ENCODE measurements around the gene MIGA1. TPM values are rescaled to one million over a fixed set of nuclear protein-coding genes. Genes with fewer than 3 reads are reported as not detected.

Gene MIGA1
- total RNA-seq, 2 donors from 2014 or later = 9.7 to 11.5 TPM

GRCh38 chr1:77925518-77925917 lies 146.1 kb downstream of the MIGA1 start:
- ATAC-seq (no peak), DNase-seq (ENCODE audit: low spot score in 2 of 2) (no peak)
- Mint-ChIP-seq H3K36me3 (no peaks in the 10 kb centered on the region), H3K9me3 (no peaks in the 10 kb centered on the region), H3K27ac (no peak overlapping the region)

DNA sequence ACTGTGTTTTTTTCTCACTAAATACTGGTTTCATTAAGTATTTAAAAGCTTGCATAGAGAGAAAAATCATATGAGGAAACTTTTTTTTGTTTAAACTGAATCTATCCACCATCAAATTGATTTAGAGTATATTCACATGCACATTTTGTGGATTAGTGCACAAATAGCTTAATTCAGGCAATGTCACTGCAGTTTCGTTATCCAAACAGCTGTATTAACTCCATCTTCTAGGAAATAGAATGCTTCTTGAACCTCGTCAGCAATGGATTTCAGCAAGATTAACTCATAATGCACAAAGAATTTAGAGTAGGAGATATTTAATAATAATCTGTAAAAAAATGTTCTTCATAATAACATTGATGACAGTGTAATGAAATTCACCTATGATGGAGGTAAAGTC lies 146.5 kb downstream of the MIGA1 start:
- H3K36me3 Mint-ChIP-seq = no peaks in the 10 kb centered on the region
- DNase-seq (ENCODE audit: low spot score in 2 of 2) = no peak
- no peak overlapping the region for H3K27ac Mint-ChIP-seq
- no peak for ATAC-seq
- H3K9me3 Mint-ChIP-seq = no peaks in the 10 kb centered on the region

GRCh38 chr1:77926561-77927357 lies 147.3 kb downstream of the MIGA1 start:
- Mint-ChIP-seq H3K36me3 (no peaks in the 10 kb centered on the region), H3K27ac (peak overlapping the region in 1 of 2 donors; percentile 61), H3K9me3 (no peaks in the 10 kb centered on the region)
- DNase-seq (ENCODE audit: low spot score in 2 of 2) (no peak), ATAC-seq (peak; percentile 26 to 28)

GRCh38 chr1:77927414-77927813 lies 148.0 kb downstream of the MIGA1 start:
- Mint-ChIP-seq H3K36me3 (no peaks in the 10 kb centered on the region), H3K27ac (no peak overlapping the region), H3K9me3 (no peaks in the 10 kb centered on the region)
- ATAC-seq = no peak
- DNase-seq (ENCODE audit: low spot score in 2 of 2) = no peak

Other genes with a start within 250 kb of the MIGA1 start
- gene ZZZ3, start 97.0 kb upstream of the MIGA1 start, total RNA-seq = 10 to 100 TPM; 34.1 to 43.6 TPM
- gene USP33, start 19.8 kb upstream of the MIGA1 start, total RNA-seq = 10 to 100 TPM; 45.8 to 53.9 TPM
- gene NEXN, start 109.0 kb downstream of the MIGA1 start, total RNA-seq = 1 to 10 TPM; 1.3 to 1.6 TPM
- 100 to 1,000 TPM; 225 to 253 TPM for gene FUBP1, start 199.4 kb downstream of the MIGA1 start, total RNA-seq
- gene DNAJB4, start 225.3 kb downstream of the MIGA1 start, total RNA-seq = 10 to 100 TPM in 1 of 2 donors, 1 to 10 TPM in 1; 9.8 to 35.8 TPM